Neuronal stem cell (in vitro differentiated cells): ENCODE results near the gene CDK11B.
A peak's percentile ranks its signal among the peaks of the same experiment; 100 is the strongest.

Experiments used
- DNase-seq: peaks from one replicate; pipeline ENCODE4 v3.0.0-alpha.2; 2013; ENCODE audit warnings: low spot score
- H2AFZ ChIP-seq: one replicate; pipeline ENCODE4 v1.6.1; 2013; ENCODE audit warnings: mild to moderate bottlenecking, low read length, inconsistent platforms
- H2AK5ac ChIP-seq: 2 replicates; pipeline ENCODE4 v1.6.1; 2013; ENCODE audit warnings: low read depth, mild to moderate bottlenecking, inconsistent platforms, low read length, moderate library complexity, mixed read lengths
- H2BK120ac ChIP-seq: 2 replicates; pipeline ENCODE4 v1.6.1; 2013; ENCODE audit warnings: low read depth, mild to moderate bottlenecking, inconsistent platforms, low read length, moderate library complexity, mixed read lengths
- H2BK12ac ChIP-seq: one replicate; pipeline ENCODE4 v1.6.1; 2013; ENCODE audit warnings: low read length, inconsistent platforms
- H2BK15ac ChIP-seq: 2 replicates; pipeline ENCODE4 v1.6.1; 2013; ENCODE audit warnings: mild to moderate bottlenecking, low read length, inconsistent platforms, mixed read lengths
- H2BK5ac ChIP-seq: one replicate; pipeline ENCODE4 v1.6.1; 2013; ENCODE audit warnings: inconsistent platforms, mild to moderate bottlenecking, low read length, moderate library complexity
- H3K14ac ChIP-seq: one replicate; pipeline ENCODE4 v1.6.1; 2013; ENCODE audit warnings: low read length, inconsistent platforms
- H3K18ac ChIP-seq: 2 replicates; pipeline ENCODE4 v1.6.1; 2013; ENCODE audit warnings: low read length, inconsistent platforms
- H3K23ac ChIP-seq: 2 replicates; pipeline ENCODE4 v1.6.1; 2013; ENCODE audit warnings: low read depth, mild to moderate bottlenecking, mixed read lengths, low read length, inconsistent platforms; ENCODE audit not compliant: poor library complexity
- H3K27ac ChIP-seq: replicated peaks from 3 replicates; pipeline ENCODE4 v1.5.1; 2013; ENCODE audit warnings: low read length, inconsistent platforms
- H3K27me3 ChIP-seq, 3 experiments: 2 replicates each; pipeline ENCODE4 v1.6.1; 2013; ENCODE audit warnings: low read length in 3 of 3, mild to moderate bottlenecking in 2 of 3, inconsistent platforms in 1 of 3, low read depth in 1 of 3, mixed read lengths in 1 of 3, moderate library complexity in 1 of 3; ENCODE audit not compliant: control insufficient read depth in 3 of 3, insufficient read depth in 3 of 3
- H3K36me3 ChIP-seq, 2 donors: replicated peaks in 1 of 2; 2 replicates each; pipeline ENCODE4 v1.6.1; 2013; ENCODE audit warnings: low read length in 2 of 2; ENCODE audit not compliant: control insufficient read depth in 2 of 2, insufficient read depth in 2 of 2
- H3K4ac ChIP-seq: 2 replicates; pipeline ENCODE4 v1.6.1; 2013; ENCODE audit warnings: inconsistent platforms, mild to moderate bottlenecking, low read length, moderate library complexity
- H3K4me1 ChIP-seq, 2 donors: 1 replicate in 1 of 2; 2 replicates in 1 of 2; pipeline ENCODE4 v1.6.1; 2013; ENCODE audit warnings: low read length in 2 of 2, low read depth in 1 of 2; ENCODE audit not compliant: control insufficient read depth in 2 of 2, insufficient read depth in 1 of 2
- H3K4me2 ChIP-seq: one replicate; pipeline ENCODE4 v1.6.1; 2013; ENCODE audit warnings: mild to moderate bottlenecking, low read length, inconsistent platforms; ENCODE audit not compliant: insufficient read depth, poor library complexity, severe bottlenecking
- H3K4me3 ChIP-seq, 2 donors: 2 replicates each; pipeline ENCODE4 v1.5.1; 2013; ENCODE audit warnings: low read length in 2 of 2, mild to moderate bottlenecking in 2 of 2, inconsistent platforms in 1 of 2, moderate library complexity in 1 of 2
- H3K79me1 ChIP-seq: one replicate; pipeline ENCODE4 v1.6.1; 2013; ENCODE audit warnings: low read depth, mild to moderate bottlenecking, inconsistent platforms, low read length, moderate library complexity
- H3K9ac ChIP-seq: one replicate; pipeline ENCODE4 v1.6.1; 2013; ENCODE audit warnings: mild to moderate bottlenecking, low read depth, low read length, inconsistent platforms; ENCODE audit not compliant: poor library complexity
- H3K9me3 ChIP-seq, 2 donors: replicated peaks in 1 of 2; 2 replicates each; pipeline versions ENCODE3 to v1.6.1; 2013; ENCODE audit warnings: low read length in 2 of 2, mild to moderate bottlenecking in 2 of 2, inconsistent platforms in 1 of 2, low read depth in 1 of 2, mixed read lengths in 1 of 2, moderate library complexity in 1 of 2; ENCODE audit not compliant: control insufficient read depth in 2 of 2, insufficient read depth in 1 of 2
- H4K8ac ChIP-seq: one replicate; pipeline ENCODE4 v1.6.1; 2013; ENCODE audit warnings: low read depth, mild to moderate bottlenecking, inconsistent platforms, low read length, moderate library complexity
- H4K91ac ChIP-seq: one replicate; pipeline ENCODE4 v1.6.1; 2013; ENCODE audit warnings: low read length, low read depth, mild to moderate bottlenecking, inconsistent platforms; ENCODE audit not compliant: poor library complexity
- WGBS, 2 donors: extraction: QIAGEN DNeasy Blood & Tissue Kit; methylation state at CpG; one replicate each; pipeline ENCODE4 v1.1.7; 2013; ENCODE audit warnings: missing lambda C conversion rate in 2 of 2, mixed read lengths in 1 of 2; ENCODE audit not compliant: insufficient read length in 2 of 2, insufficient replicate concordance in 1 of 2; ENCODE audit errors: extremely low coverage in 2 of 2; 5-methylcytosine and 5-hydroxymethylcytosine counted together

CDK11B gene

GRCh38 chr1:1627261-1627828 lies 31.5 kb downstream of the CDK11B start:
- H3K9ac ChIP-seq, result no peak overlapping the region
- peaks cover 0 to 39% (median 18%) of the 10 kb centered on the region in 3 experiments for H3K27me3 ChIP-seq
- H3K9me3 ChIP-seq, result no peaks in the 10 kb centered on the region
- no peak for DNase-seq
- WGBS, 2 donors, result no CpG with 5 or more reads among the region's 37 CpGs
- no peak overlapping the region for H3K14ac ChIP-seq
- no peaks in the 10 kb centered on the region for H3K4me1 ChIP-seq
- peak overlapping the region; percentile 43 for H4K8ac ChIP-seq
- peaks cover 3% of the 10 kb centered on the region for H3K79me1 ChIP-seq
- H3K4me3 ChIP-seq, result no peak overlapping the region
- H3K18ac ChIP-seq, result no peak overlapping the region
- no peak overlapping the region for H2AK5ac ChIP-seq
- no peak overlapping the region for H2BK15ac ChIP-seq
- peaks cover 0 to 4% of the 10 kb centered on the region in 2 donors for H3K36me3 ChIP-seq
- no peak overlapping the region for H2BK12ac ChIP-seq
- peak overlapping the region; percentile 65 for H3K23ac ChIP-seq
- no peak overlapping the region for H2BK5ac ChIP-seq
- H3K4ac ChIP-seq, result no peak overlapping the region
- H3K4me2 ChIP-seq, result no peak overlapping the region
- no peak overlapping the region for H2BK120ac ChIP-seq
- no peak overlapping the region for H2AFZ ChIP-seq
- H3K27ac ChIP-seq, result no peak overlapping the region
- H4K91ac ChIP-seq, result no peak overlapping the region

- Histone ChIP-seq H2BK15ac (no peak overlapping the region), H3K4me1 (no peaks in the 10 kb centered on the region), H3K79me1 (peaks cover 3% of the 10 kb centered on the region), H3K4me3 (no peak overlapping the region), H3K27me3 (peaks cover 0 to 31% (median 14%) of the 10 kb centered on the region in 3 experiments), H2BK120ac (no peak overlapping the region), H4K8ac (no peak overlapping the region), H3K36me3 (peaks cover 0 to 4% of the 10 kb centered on the region in 2 donors), H2AFZ (no peak overlapping the region), H3K4me2 (no peak overlapping the region), H2AK5ac (no peak overlapping the region), H3K23ac (peak overlapping the region; percentile 43), H3K14ac (no peak overlapping the region), H2BK12ac (no peak overlapping the region), H2BK5ac (no peak overlapping the region), H4K91ac (no peak overlapping the region), H3K9ac (peak overlapping the region; percentile 77), H3K27ac (no peak overlapping the region), H3K4ac (no peak overlapping the region), H3K9me3 (no peaks in the 10 kb centered on the region), H3K18ac (no peak overlapping the region)
- DNase-seq, result no peak
- WGBS, 2 donors, result no CpG with 5 or more reads among the region's 48 CpGs
These were observed 32.3 kb downstream of the CDK11B start for GRCh38 chr1:1626207-1627141.

GRCh38 chr1:1625824-1626206 lies 33.0 kb downstream of the CDK11B start:
- Histone ChIP-seq H3K36me3 (peaks cover 0 to 4% of the 10 kb centered on the region in 2 donors), H3K18ac (no peak overlapping the region), H4K91ac (no peak overlapping the region), H3K79me1 (peaks cover 3% of the 10 kb centered on the region), H2AFZ (no peak overlapping the region), H2BK5ac (peak overlapping the region; percentile 22), H3K9ac (peak overlapping the region; percentile 70), H3K14ac (no peak overlapping the region), H3K23ac (peak overlapping the region; percentile 5), H3K27me3 (peaks cover 0 to 24% (median 8%) of the 10 kb centered on the region in 3 experiments), H2BK12ac (no peak overlapping the region), H2BK15ac (no peak overlapping the region), H2AK5ac (peak overlapping the region; percentile 61), H4K8ac (no peak overlapping the region), H3K4me1 (no peaks in the 10 kb centered on the region), H3K27ac (no peak overlapping the region), H3K4ac (no peak overlapping the region), H3K9me3 (no peaks in the 10 kb centered on the region), H3K4me3 (no peak overlapping the region), H3K4me2 (no peak overlapping the region), H2BK120ac (no peak overlapping the region)
- no CpG with 5 or more reads among the region's 8 CpGs for WGBS, 2 donors
- no peak for DNase-seq

DNA sequence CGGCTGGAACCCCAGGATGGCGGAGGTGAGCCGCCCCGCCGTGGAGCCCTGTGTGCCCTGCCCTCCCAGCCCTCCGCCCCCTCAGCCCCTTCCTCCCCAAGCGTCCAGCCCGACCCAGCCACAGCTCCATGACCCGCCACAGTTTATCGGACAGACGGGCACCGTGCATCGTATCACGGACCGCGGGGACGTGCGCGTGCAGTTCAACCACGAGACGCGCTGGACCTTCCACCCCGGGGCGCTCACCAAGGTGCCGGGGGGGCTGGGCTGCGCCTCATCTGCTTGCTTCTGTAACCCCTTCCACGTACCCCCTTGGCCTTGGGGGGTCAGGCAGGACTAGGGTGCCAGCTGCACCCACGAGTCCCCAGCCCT lies 33.4 kb downstream of the CDK11B start:
- H3K4ac ChIP-seq, result no peak overlapping the region
- H3K79me1 ChIP-seq, result peaks cover 3% of the 10 kb centered on the region
- WGBS, 2 donors, result no CpG with 5 or more reads among the region's 28 CpGs

More for the DNA sequence above, 33.4 kb downstream of the CDK11B start:
- H2BK5ac ChIP-seq, result peak overlapping the region; percentile 22
- no peak overlapping the region for H3K9ac ChIP-seq
- H4K91ac ChIP-seq, result no peak overlapping the region
- H3K4me3 ChIP-seq, result no peak overlapping the region
- H2BK120ac ChIP-seq, result no peak overlapping the region
- H2AK5ac ChIP-seq, result peak overlapping the region; percentile 61
- H3K27ac ChIP-seq, result no peak overlapping the region
- no peak overlapping the region for H2AFZ ChIP-seq
- H2BK15ac ChIP-seq, result no peak overlapping the region
- H3K4me1 ChIP-seq, result no peaks in the 10 kb centered on the region
- H3K14ac ChIP-seq, result no peak overlapping the region
- H3K27me3 ChIP-seq, result peaks cover 0 to 20% (median 4%) of the 10 kb centered on the region in 3 experiments
- H3K36me3 ChIP-seq, result peaks cover 0 to 4% of the 10 kb centered on the region in 2 donors
- no peak overlapping the region for H3K18ac ChIP-seq
- H3K23ac ChIP-seq, result peak overlapping the region; percentile 5
- H3K9me3 ChIP-seq, result no peaks in the 10 kb centered on the region
- no peak overlapping the region for H2BK12ac ChIP-seq
- H3K4me2 ChIP-seq, result no peak overlapping the region
- no peak for DNase-seq
- no peak overlapping the region for H4K8ac ChIP-seq
